Mesodermal cell (in vitro differentiated cells): ENCODE results near the gene SH2B2.
"Not testable (repeated sequence)": the region's sequence is repeated elsewhere in the genome, so short reads cannot be mapped to it uniquely, and the experiment has no call there.

Experiments
- H3K27ac ChIP-seq: 2 replicates; pipeline ENCODE4 v1.7.0; 2013; ENCODE audit warnings: mild to moderate bottlenecking, low read depth, low read length, moderate library complexity; ENCODE audit not compliant: severe bottlenecking
- H3K36me3 ChIP-seq: 2 replicates; pipeline ENCODE4 v1.7.1; 2013; ENCODE audit warnings: mild to moderate bottlenecking, low read length, moderate library complexity; ENCODE audit not compliant: control insufficient read depth, insufficient read depth
- H3K4me1 ChIP-seq: one replicate; pipeline ENCODE4 v1.7.1; 2013; ENCODE audit warnings: mild to moderate bottlenecking, low read length; ENCODE audit not compliant: insufficient read depth, control insufficient read depth, poor library complexity, severe bottlenecking
- H3K4me3 ChIP-seq: 2 replicates; pipeline ENCODE4 v1.7.0; 2013; ENCODE audit warnings: low read length, control low read depth, mild to moderate bottlenecking; ENCODE audit not compliant: insufficient read depth, poor library complexity, severe bottlenecking; ENCODE audit errors: extremely low read depth
- H3K9me3 ChIP-seq: 2 replicates; pipeline ENCODE4 v1.7.1; 2013; ENCODE audit warnings: mild to moderate bottlenecking, low read length, moderate library complexity; ENCODE audit not compliant: control insufficient read depth
- WGBS, 2 experiments: methylation state at CpG; one replicate each; pipeline ENCODE4 v1.1.5; 2013; ENCODE audit warnings: missing lambda C conversion rate in 2 of 2; ENCODE audit not compliant: insufficient coverage in 2 of 2; 5-methylcytosine and 5-hydroxymethylcytosine counted together

The SH2B2 gene

GRCh38 chr7:102297487-102298218 is 11.0 kb downstream of the SH2B2 start:
- H3K4me1 ChIP-seq = peaks cover 12% of the 10 kb centered on the region
- no peak overlapping the region for H3K27ac ChIP-seq
- 94 to 97% methylated on average over 8 to 9 of the region's 10 CpGs for WGBS, 2 experiments
- H3K36me3 ChIP-seq = no peaks in the 10 kb centered on the region
- no peak overlapping the region for H3K4me3 ChIP-seq
- H3K9me3 ChIP-seq = no peaks in the 10 kb centered on the region

GRCh38 chr7:102300643-102301221 is 14.1 kb downstream of the SH2B2 start:
- no peak overlapping the region for H3K4me3 ChIP-seq
- H3K36me3 ChIP-seq = no peaks in the 10 kb centered on the region
- H3K9me3 ChIP-seq = no peaks in the 10 kb centered on the region
- H3K27ac ChIP-seq = no peak overlapping the region
- peaks cover 9% of the 10 kb centered on the region for H3K4me1 ChIP-seq
- 86 to 87% methylated on average over 69 to 84 of the region's 84 CpGs for WGBS, 2 experiments

GRCh38 chr7:102301367-102301766 is 14.7 kb downstream of the SH2B2 start:
- H3K4me3 ChIP-seq, H3K27ac ChIP-seq, H3K36me3 ChIP-seq, H3K4me1 ChIP-seq, H3K9me3 ChIP-seq: not testable (repeated sequence)
- 92 to 100% methylated on average over 1 to 5 of the region's 14 CpGs for WGBS, 2 experiments

- peaks cover 9% of the 10 kb centered on the region for H3K4me1 ChIP-seq
- H3K9me3 ChIP-seq = no peaks in the 10 kb centered on the region
- no peak overlapping the region for H3K27ac ChIP-seq
- no peaks in the 10 kb centered on the region for H3K36me3 ChIP-seq
- 82 to 94% methylated on average over 6 of the region's 6 CpGs for WGBS, 2 experiments
- no peak overlapping the region for H3K4me3 ChIP-seq
Observed at GRCh38 chr7:102302025-102302424, 15.4 kb downstream of the SH2B2 start.

GRCh38 chr7:102303669-102304422 is 17.2 kb downstream of the SH2B2 start:
- no peaks in the 10 kb centered on the region for H3K9me3 ChIP-seq
- 85 to 94% methylated on average over 10 of the region's 13 CpGs for WGBS, 2 experiments
- no peak overlapping the region for H3K4me3 ChIP-seq
- no peak overlapping the region for H3K27ac ChIP-seq
- peaks cover 3% of the 10 kb centered on the region for H3K36me3 ChIP-seq
- peaks cover 16% of the 10 kb centered on the region for H3K4me1 ChIP-seq

- peaks cover 5% of the 10 kb centered on the region for H3K36me3 ChIP-seq
- no peaks in the 10 kb centered on the region for H3K9me3 ChIP-seq
- no peak overlapping the region for H3K27ac ChIP-seq
- no peak overlapping the region for H3K4me3 ChIP-seq
- peaks cover 16% of the 10 kb centered on the region for H3K4me1 ChIP-seq
- WGBS, 2 experiments = 83 to 88% methylated on average over 11 of the region's 11 CpGs
Observed at GRCh38 chr7:102304668-102305067, 18.0 kb downstream of the SH2B2 start.

- H3K27ac ChIP-seq = no peak overlapping the region
- H3K9me3 ChIP-seq = no peaks in the 10 kb centered on the region
- H3K4me1 ChIP-seq = peaks cover 16% of the 10 kb centered on the region
- H3K4me3 ChIP-seq = no peak overlapping the region
- peaks cover 5% of the 10 kb centered on the region for H3K36me3 ChIP-seq
- WGBS, 2 experiments = 94% methylated on average over 13 of the region's 17 CpGs
Observed at GRCh38 chr7:102305414-102306268, 19.0 kb downstream of the SH2B2 start.

- Histone ChIP-seq H3K4me3 (no peak overlapping the region), H3K9me3 (no peaks in the 10 kb centered on the region), H3K4me1 (peaks cover 14% of the 10 kb centered on the region), H3K27ac (peak overlapping the region; percentile 63), H3K36me3 (peaks cover 5% of the 10 kb centered on the region)
- 30 to 42% methylated on average over 11 to 13 of the region's 17 CpGs for WGBS, 2 experiments
Observed at GRCh38 chr7:102306916-102307677, 20.4 kb downstream of the SH2B2 start.

GRCh38 chr7:102310414-102310815 is 23.7 kb downstream of the SH2B2 start:
- Histone ChIP-seq H3K4me1 (peaks cover 11% of the 10 kb centered on the region), H3K9me3 (no peaks in the 10 kb centered on the region), H3K4me3 (no peak overlapping the region), H3K36me3 (peaks cover 10% of the 10 kb centered on the region), H3K27ac (no peak overlapping the region)
- 89 to 94% methylated on average over 5 to 9 of the region's 9 CpGs for WGBS, 2 experiments

GRCh38 chr7:102312317-102312716 is 25.6 kb downstream of the SH2B2 start:
- Histone ChIP-seq H3K27ac (no peak overlapping the region), H3K36me3 (peaks cover 10% of the 10 kb centered on the region), H3K9me3 (no peaks in the 10 kb centered on the region), H3K4me3 (no peak overlapping the region), H3K4me1 (peaks cover 4% of the 10 kb centered on the region)
- WGBS, 2 experiments = 100% methylated on average over 1 to 2 of the region's 2 CpGs
